Rectal smooth muscle tissue (tissue), 1 donor: ENCODE data around the gene HERC2.
"Not testable (repeated sequence)": the region's sequence is repeated elsewhere in the genome, so short reads cannot be mapped to it uniquely, and the experiment has no call there.

ENCODE experiments used
- H3K27ac ChIP-seq: one replicate; pipeline ENCODE4 v1.7.0; 2013; ENCODE audit warnings: low read depth, low read length, inconsistent platforms
- H3K27me3 ChIP-seq: one replicate; pipeline ENCODE4 v1.7.0; 2013; ENCODE audit warnings: low read length; ENCODE audit not compliant: control insufficient read depth, insufficient read depth
- H3K36me3 ChIP-seq: one replicate; pipeline ENCODE4 v1.7.0; 2013; ENCODE audit warnings: low read length; ENCODE audit not compliant: control insufficient read depth, insufficient read depth
- H3K4me1 ChIP-seq: one replicate; pipeline ENCODE4 v1.7.0; 2013; ENCODE audit warnings: low read length; ENCODE audit not compliant: control insufficient read depth, insufficient read depth
- H3K4me3 ChIP-seq: one replicate; pipeline ENCODE4 v1.7.0; 2013; ENCODE audit warnings: low read length
- H3K9ac ChIP-seq: one replicate; pipeline ENCODE4 v1.7.0; 2013; ENCODE audit warnings: low read length

Gene HERC2

DNA sequence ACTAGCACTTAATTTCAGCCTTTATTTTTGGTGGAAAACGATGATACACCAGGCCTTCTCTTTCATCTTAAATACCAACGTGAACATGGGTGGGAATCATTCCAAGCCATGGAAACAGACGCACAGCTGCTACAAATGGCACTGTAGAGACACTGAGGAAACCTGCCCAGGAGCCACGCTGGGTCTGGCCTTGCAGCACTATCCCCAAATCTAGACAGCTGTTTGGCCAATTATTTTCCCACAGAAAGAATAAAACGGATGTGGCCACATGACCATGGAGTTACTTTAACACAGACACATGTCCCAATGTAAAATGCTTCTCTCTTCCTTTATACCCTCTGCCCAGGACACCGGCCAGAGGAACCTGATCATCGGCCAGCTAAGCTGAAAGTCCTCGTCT is 139.2 kb downstream of the HERC2 start:
- H3K9ac ChIP-seq = no peak overlapping the region
- no peaks in the 10 kb centered on the region for H3K27me3 ChIP-seq
- H3K4me3 ChIP-seq = no peak overlapping the region
- H3K4me1 ChIP-seq = no peaks in the 10 kb centered on the region
- peaks cover 10% of the 10 kb centered on the region for H3K36me3 ChIP-seq
- no peak overlapping the region for H3K27ac ChIP-seq

DNA sequence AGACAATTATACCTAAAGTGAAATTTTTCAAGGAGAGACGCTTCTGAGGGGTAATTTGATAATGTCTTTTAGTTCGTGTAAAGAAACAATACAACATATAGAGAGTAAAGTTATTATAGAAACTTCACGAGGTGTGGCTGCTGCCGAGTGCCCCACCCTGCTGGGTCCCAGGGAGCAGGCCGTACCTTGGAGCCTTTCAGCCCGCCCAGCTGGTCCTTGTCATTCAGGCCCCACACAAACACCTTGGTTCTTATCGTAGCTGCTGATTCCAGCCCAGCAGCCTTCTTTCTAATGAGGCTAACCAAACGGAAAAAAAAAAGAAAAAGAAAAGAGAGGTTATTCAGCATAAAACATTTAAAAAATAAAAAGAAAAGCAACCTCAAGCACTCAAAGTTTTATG is 139.8 kb downstream of the HERC2 start:
- H3K27me3 ChIP-seq = no peaks in the 10 kb centered on the region
- no peak overlapping the region for H3K4me3 ChIP-seq
- peaks cover 11% of the 10 kb centered on the region for H3K36me3 ChIP-seq
- no peaks in the 10 kb centered on the region for H3K4me1 ChIP-seq
- no peak overlapping the region for H3K27ac ChIP-seq
- H3K9ac ChIP-seq = no peak overlapping the region

- Histone ChIP-seq H3K27ac (no peak overlapping the region), H3K36me3 (peaks cover 9% of the 10 kb centered on the region), H3K27me3 (no peaks in the 10 kb centered on the region), H3K9ac (no peak overlapping the region), H3K4me1 (no peaks in the 10 kb centered on the region), H3K4me3 (no peak overlapping the region)
Observed at GRCh38 chr15:28181366-28181765, 140.6 kb downstream of the HERC2 start.

GRCh38 chr15:28179270-28179669 is 142.7 kb downstream of the HERC2 start:
- Histone ChIP-seq H3K4me3 (no peak overlapping the region), H3K36me3 (peaks cover 8% of the 10 kb centered on the region), H3K27ac (no peak overlapping the region), H3K27me3 (no peaks in the 10 kb centered on the region), H3K9ac (no peak overlapping the region), H3K4me1 (no peaks in the 10 kb centered on the region)

DNA sequence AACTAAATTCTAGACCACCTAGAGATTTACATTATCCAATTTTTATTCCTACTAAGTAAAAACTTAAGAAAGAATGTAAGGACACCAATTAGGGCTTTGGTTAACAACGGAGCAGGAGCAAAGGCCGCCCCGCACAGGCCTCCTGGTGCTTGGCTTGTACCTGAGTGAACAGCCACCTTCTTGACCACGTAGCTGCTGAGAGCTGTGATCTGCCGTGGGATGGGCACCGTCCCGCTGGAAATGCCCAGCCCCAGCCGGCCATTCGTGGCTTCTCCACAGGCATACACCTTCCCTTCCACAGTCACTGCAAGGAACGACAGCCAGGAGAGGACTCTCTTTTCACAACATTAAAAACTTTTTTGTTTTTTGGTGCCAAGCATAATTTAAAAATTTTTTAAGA is 143.3 kb downstream of the HERC2 start:
- peaks cover 8% of the 10 kb centered on the region for H3K36me3 ChIP-seq
- H3K27me3 ChIP-seq = no peaks in the 10 kb centered on the region
- H3K4me3 ChIP-seq = no peak overlapping the region
- no peak overlapping the region for H3K9ac ChIP-seq
- H3K27ac ChIP-seq = no peak overlapping the region
- H3K4me1 ChIP-seq = no peaks in the 10 kb centered on the region

GRCh38 chr15:28178290-28178689 is 143.7 kb downstream of the HERC2 start:
- Histone ChIP-seq H3K27ac (no peak overlapping the region), H3K36me3 (peaks cover 8% of the 10 kb centered on the region), H3K27me3 (no peaks in the 10 kb centered on the region), H3K4me1 (no peaks in the 10 kb centered on the region), H3K9ac (no peak overlapping the region), H3K4me3 (no peak overlapping the region)

- Histone ChIP-seq H3K9ac (no peak overlapping the region), H3K27ac (no peak overlapping the region), H3K36me3 (peaks cover 8% of the 10 kb centered on the region), H3K4me3 (no peak overlapping the region), H3K4me1 (no peaks in the 10 kb centered on the region), H3K27me3 (no peaks in the 10 kb centered on the region)
Observed at GRCh38 chr15:28169366-28169765, 152.6 kb downstream of the HERC2 start.

- not testable (repeated sequence) for H3K4me3 ChIP-seq, H3K27me3 ChIP-seq, H3K27ac ChIP-seq, H3K4me1 ChIP-seq, H3K9ac ChIP-seq, H3K36me3 ChIP-seq
Observed at GRCh38 chr15:28168405-28169121, 153.4 kb downstream of the HERC2 start.

DNA sequence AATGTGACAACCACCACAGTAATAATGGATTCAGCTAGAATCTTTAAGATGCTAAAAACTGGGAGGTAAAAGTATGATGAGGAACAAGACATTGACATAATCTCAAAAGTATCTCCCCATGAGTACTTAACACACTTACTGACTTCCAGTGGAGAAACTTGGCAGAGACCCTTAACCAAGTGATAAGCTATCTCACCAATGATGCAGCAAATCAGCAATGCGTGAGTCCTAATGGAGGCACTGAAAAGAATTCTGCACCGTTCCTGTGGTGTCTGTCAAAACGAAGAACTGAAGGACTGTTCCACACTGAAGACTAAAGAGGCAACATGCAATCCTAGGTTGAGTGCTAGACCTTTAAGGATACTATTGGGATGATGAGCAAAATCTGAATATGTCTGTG is 154.9 kb downstream of the HERC2 start:
- Histone ChIP-seq H3K4me3 (no peak overlapping the region), H3K36me3 (peaks cover 13% of the 10 kb centered on the region), H3K9ac (no peak overlapping the region), H3K27ac (no peak overlapping the region), H3K4me1 (no peaks in the 10 kb centered on the region), H3K27me3 (no peaks in the 10 kb centered on the region)

DNA sequence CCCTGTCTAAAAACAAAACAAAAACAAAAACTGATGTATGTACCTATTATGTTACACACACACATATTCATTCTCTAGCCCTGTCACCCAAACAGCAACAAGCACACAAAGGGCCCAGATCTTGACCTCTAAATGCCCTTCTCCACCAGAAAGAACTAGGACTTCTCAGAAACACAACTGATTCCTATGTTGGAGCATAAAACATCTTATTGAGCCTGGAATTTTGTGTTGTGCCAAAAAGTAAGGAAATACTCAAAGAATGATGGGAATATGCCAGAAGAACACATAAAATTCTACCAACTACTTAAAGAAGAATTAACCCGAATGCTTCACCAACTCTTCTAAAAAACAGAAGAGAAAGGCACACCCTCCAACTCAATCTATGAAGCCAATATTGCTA is 156.2 kb downstream of the HERC2 start:
- Histone ChIP-seq H3K4me1 (no peaks in the 10 kb centered on the region), H3K4me3 (no peak overlapping the region), H3K27me3 (no peaks in the 10 kb centered on the region), H3K27ac (no peak overlapping the region), H3K9ac (no peak overlapping the region), H3K36me3 (peaks cover 17% of the 10 kb centered on the region)

DNA sequence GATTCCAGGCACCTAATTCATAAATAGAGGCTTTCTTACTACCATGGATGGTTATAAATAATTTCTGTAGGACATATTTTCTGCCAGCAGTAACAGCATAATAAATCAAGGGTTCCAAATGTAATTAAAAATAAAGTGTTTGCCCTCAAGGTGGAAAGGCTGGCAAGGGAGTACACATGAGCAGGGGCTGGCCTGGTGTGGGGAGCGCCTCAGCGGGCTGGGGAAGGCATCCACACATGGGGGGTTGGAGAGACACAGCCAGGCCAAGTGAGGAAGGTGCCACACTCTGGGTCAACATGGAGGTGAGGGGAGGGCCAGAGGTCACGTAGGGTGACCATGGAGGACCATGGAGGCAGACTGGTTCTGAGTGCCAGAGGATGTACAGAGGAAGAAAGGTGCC is 157.1 kb downstream of the HERC2 start:
- H3K27ac ChIP-seq = no peak overlapping the region
- no peak overlapping the region for H3K9ac ChIP-seq
- H3K4me3 ChIP-seq = no peak overlapping the region
- no peaks in the 10 kb centered on the region for H3K4me1 ChIP-seq
- peaks cover 17% of the 10 kb centered on the region for H3K36me3 ChIP-seq
- no peaks in the 10 kb centered on the region for H3K27me3 ChIP-seq

GRCh38 chr15:28154283-28154682 is 167.7 kb downstream of the HERC2 start:
- H3K36me3 ChIP-seq = no peaks in the 10 kb centered on the region
- H3K4me1 ChIP-seq = no peaks in the 10 kb centered on the region
- H3K4me3 ChIP-seq = no peak overlapping the region
- no peaks in the 10 kb centered on the region for H3K27me3 ChIP-seq
- no peak overlapping the region for H3K9ac ChIP-seq
- no peak overlapping the region for H3K27ac ChIP-seq

- no peak overlapping the region for H3K27ac ChIP-seq
- H3K4me1 ChIP-seq = no peaks in the 10 kb centered on the region
- H3K27me3 ChIP-seq = no peaks in the 10 kb centered on the region
Observed at GRCh38 chr15:28153492-28154119, 168.4 kb downstream of the HERC2 start.

More at GRCh38 chr15:28153492-28154119, 168.4 kb downstream of the HERC2 start:
- Histone ChIP-seq H3K9ac (no peak overlapping the region), H3K36me3 (no peaks in the 10 kb centered on the region), H3K4me3 (no peak overlapping the region)
